IPS-20b (cell line): ENCODE measurements around the gene HSPG2.
"Not testable (repeated sequence)": the region's sequence is repeated elsewhere in the genome, so short reads cannot be mapped to it uniquely, and the experiment has no call there.

Experiments
- H3K27ac ChIP-seq: one replicate; pipeline ENCODE4 v1.5.1; 2013; ENCODE audit warnings: low read length
- H3K27me3 ChIP-seq: 2 replicates; pipeline ENCODE4 v1.6.1; 2013; ENCODE audit warnings: mild to moderate bottlenecking, low read length, inconsistent platforms; ENCODE audit not compliant: insufficient read depth
- H3K36me3 ChIP-seq: 2 replicates; pipeline ENCODE4 v1.6.1; 2013; ENCODE audit warnings: low read depth, mild to moderate bottlenecking, inconsistent platforms, low read length, moderate library complexity; ENCODE audit not compliant: insufficient read depth
- H3K4me1 ChIP-seq: 2 replicates; pipeline ENCODE4 v1.6.1; 2013; ENCODE audit warnings: mild to moderate bottlenecking, control low read depth, inconsistent platforms, low read length, moderate library complexity; ENCODE audit not compliant: insufficient read depth
- H3K4me3 ChIP-seq: 2 replicates; pipeline ENCODE4 v1.5.1; 2013; ENCODE audit warnings: mild to moderate bottlenecking, low read length, inconsistent platforms
- H3K9ac ChIP-seq: 2 replicates; pipeline ENCODE4 v1.6.1; 2013; ENCODE audit warnings: low read depth, mild to moderate bottlenecking, inconsistent platforms, low read length, moderate library complexity
- H3K9me3 ChIP-seq: 2 replicates; pipeline ENCODE4 v1.6.1; 2013; ENCODE audit warnings: mild to moderate bottlenecking, low read depth, low read length, inconsistent platforms; ENCODE audit not compliant: insufficient read depth

HSPG2 gene

GRCh38 chr1:21937034-21937371 lies at the start of gene HSPG2:
HSPG2 (minus strand) TSS chr1:21937310; CDS start chr1:21937217, 93 bp downstream.
- peak within 1 kb of the TSS; percentile 93 for H3K4me3 ChIP-seq
- no peak within 1 kb of the TSS for H3K27ac ChIP-seq
- H3K4me1 ChIP-seq = peaks cover 25% of the 10 kb centered on the region

DNA sequence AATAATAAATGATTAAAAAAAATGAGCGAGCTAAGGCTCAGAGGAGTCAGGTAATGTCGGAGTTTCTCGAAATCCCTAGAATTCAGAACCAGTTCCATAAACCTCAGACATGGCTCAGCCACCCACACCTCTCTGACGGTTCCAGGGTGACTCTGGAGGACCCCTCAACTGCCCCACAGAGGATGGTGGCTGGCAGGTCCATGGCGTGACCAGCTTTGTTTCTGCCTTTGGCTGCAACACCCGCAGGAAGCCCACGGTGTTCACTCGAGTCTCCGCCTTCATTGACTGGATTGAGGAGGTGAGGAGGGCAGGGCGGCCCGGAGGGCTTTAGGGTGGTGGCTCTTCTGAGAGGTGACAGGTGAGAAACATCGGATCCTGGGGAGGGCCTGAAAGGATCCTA lies 49.3 kb upstream of the HSPG2 start:
- H3K27me3 ChIP-seq, H3K27ac ChIP-seq, H3K9me3 ChIP-seq, H3K36me3 ChIP-seq, H3K4me3 ChIP-seq, H3K4me1 ChIP-seq, H3K9ac ChIP-seq: not testable (repeated sequence)

More at GRCh38 chr1:21937034-21937371, at the start of gene HSPG2:
- H3K9me3 ChIP-seq = no peaks in the 10 kb centered on the region
- peak within 1 kb of the TSS; percentile 85 for H3K9ac ChIP-seq
- H3K36me3 ChIP-seq = no peaks in the 10 kb centered on the region
- H3K27me3 ChIP-seq = no peaks in the 10 kb centered on the region

DNA sequence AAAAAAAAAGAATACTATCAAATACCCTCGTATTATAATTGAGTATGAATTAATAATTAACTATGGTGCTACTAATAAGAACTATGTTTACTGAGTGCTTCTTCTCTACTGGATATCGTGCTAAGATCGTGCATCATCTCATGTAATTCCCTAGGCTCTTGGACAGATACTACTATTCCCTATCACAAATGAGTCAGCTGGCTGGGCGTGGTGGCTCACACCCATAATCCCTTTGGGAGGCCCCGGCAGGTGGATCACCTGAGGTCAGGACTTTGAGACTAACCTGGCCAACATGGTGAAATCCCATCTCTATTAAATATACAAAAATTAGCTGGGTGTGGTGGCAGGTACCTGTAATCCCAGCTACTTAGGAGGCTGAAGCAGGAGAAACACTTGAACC lies 48.8 kb upstream of the HSPG2 start:
- H3K4me3 ChIP-seq, H3K36me3 ChIP-seq, H3K4me1 ChIP-seq, H3K27me3 ChIP-seq, H3K27ac ChIP-seq, H3K9me3 ChIP-seq, H3K9ac ChIP-seq: not testable (repeated sequence)

DNA sequence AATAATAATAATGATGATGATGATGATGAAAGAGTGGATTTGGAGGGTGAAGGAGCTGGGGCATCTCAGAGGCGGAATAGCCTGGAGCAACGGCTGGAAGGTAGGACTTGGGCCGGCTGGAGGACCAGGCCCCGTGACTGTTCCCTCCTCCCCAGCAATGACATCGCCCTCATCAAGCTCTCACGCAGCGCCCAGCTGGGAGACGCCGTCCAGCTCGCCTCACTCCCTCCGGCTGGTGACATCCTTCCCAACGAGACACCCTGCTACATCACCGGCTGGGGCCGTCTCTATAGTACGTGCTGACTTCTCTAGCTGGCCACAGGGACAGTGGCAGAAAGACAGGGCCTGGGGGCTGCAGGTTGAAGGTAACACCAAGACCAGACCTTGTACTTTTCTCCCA lies 46.4 kb upstream of the HSPG2 start:
- H3K9ac ChIP-seq, H3K27me3 ChIP-seq, H3K27ac ChIP-seq, H3K4me3 ChIP-seq, H3K36me3 ChIP-seq, H3K4me1 ChIP-seq, H3K9me3 ChIP-seq: not testable (repeated sequence)

- not testable (repeated sequence) for H3K9ac ChIP-seq, H3K4me1 ChIP-seq, H3K27me3 ChIP-seq, H3K36me3 ChIP-seq, H3K9me3 ChIP-seq, H3K27ac ChIP-seq, H3K4me3 ChIP-seq
Observed at GRCh38 chr1:21982122-21982521, 45.0 kb upstream of the HSPG2 start.

DNA sequence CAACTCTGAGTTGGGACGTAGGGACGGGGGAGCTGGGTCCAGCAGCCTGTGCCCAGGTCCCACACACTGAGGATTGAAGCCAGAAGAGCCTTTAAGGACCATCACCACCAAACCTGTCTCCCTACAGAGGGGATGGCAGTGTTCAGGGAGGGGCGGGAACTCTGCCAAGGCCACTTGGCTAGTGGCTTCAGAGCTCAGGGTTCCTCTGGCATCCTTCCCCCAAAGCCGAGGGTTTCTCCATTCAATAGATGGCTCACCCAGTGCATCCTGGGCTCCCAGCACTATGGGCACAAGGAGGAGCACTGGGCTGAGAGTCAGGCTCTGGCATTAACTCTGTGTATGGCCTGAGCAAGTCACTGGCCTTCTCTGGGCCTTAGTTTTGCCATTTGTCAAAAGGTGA lies 44.1 kb upstream of the HSPG2 start:
- H3K9me3 ChIP-seq, H3K4me3 ChIP-seq, H3K9ac ChIP-seq, H3K36me3 ChIP-seq, H3K4me1 ChIP-seq, H3K27me3 ChIP-seq, H3K27ac ChIP-seq: not testable (repeated sequence)

DNA sequence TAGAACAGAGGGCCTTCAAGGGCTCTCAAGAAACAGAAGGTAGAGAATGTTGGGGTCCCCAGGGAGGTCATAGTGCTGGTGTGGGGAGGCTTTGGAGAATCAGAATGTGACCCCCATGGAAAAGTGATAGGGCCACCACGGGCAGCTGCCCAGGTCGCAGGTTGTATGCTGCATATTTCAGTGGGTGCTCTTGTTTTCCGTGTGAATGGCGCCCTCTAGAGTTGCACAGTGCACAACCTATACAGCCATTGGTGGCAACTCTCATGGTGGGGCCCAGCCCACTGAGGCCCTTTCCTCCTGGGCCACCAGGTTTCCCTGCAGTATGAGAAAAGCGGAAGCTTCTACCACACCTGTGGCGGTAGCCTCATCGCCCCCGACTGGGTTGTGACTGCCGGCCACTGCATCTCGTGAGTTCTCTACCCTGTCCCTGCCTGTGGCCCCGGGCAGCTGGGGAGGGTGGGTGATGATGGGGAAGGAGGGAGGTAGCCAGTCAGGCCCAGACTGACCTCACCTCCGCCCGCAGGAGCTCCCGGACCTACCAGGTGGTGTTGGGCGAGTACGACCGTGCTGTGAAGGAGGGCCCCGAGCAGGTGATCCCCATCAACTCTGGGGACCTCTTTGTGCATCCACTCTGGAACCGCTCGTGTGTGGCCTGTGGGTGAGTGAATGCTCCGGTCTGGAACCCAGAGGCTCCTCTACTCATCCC lies 43.6 kb upstream of the HSPG2 start:
- not testable (repeated sequence) for H3K9ac ChIP-seq, H3K4me1 ChIP-seq, H3K36me3 ChIP-seq, H3K9me3 ChIP-seq, H3K27ac ChIP-seq, H3K4me3 ChIP-seq, H3K27me3 ChIP-seq

DNA sequence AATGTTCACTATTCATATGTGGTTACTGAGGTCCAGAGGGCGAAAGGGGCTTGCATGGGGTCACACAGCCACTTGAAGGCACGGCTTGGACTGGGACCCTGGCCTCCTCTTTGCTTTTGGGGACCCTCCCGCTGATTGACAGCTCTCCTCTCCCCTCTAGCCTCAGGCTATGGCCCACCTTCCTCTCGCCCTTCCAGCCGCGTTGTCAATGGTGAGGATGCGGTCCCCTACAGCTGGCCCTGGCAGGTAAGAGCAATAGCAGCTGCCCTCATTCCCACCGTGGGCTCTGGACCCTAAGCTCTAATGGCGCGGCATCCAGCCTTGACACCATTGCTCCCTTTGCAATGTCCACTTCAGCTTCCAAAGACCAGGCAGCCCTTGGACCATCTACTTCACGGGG lies 41.1 kb upstream of the HSPG2 start:
- not testable (repeated sequence) for H3K9me3 ChIP-seq, H3K9ac ChIP-seq, H3K4me1 ChIP-seq, H3K27ac ChIP-seq, H3K4me3 ChIP-seq, H3K27me3 ChIP-seq, H3K36me3 ChIP-seq

DNA sequence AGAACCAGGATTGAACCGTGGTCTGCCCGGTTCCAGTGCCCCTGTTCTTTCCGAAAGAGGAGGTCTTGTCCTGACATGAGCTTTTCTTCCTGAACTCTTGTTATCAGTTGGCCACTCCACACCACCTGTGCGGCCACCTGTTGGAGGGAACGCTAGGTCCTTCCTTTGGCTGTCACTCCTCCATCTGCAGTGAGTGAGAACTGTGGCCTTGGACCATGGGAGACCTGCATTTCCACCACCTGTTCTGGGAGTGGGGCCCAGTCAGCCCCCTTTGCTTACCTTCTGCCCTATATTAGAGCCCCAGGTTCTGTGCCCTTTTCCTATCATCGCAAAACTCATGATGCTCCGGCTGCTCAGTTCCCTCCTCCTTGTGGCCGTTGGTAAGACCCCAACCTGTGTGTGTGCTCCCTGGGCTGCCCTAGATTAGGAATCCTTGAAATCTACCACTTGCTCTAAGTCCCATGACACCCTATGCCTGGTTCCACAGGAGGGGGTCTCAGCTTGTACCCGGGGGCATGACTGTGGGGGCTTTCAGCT lies 39.7 kb upstream of the HSPG2 start, which contains the start of gene CELA3B:
TSS of gene CELA3B (plus strand) at position 320 of the 537 bp plus-strand sequence. CDS start at position 338, 18 bp downstream.
- H3K36me3 ChIP-seq, H3K4me1 ChIP-seq, H3K4me3 ChIP-seq, H3K27ac ChIP-seq, H3K9ac ChIP-seq, H3K9me3 ChIP-seq, H3K27me3 ChIP-seq: not testable (repeated sequence)

DNA sequence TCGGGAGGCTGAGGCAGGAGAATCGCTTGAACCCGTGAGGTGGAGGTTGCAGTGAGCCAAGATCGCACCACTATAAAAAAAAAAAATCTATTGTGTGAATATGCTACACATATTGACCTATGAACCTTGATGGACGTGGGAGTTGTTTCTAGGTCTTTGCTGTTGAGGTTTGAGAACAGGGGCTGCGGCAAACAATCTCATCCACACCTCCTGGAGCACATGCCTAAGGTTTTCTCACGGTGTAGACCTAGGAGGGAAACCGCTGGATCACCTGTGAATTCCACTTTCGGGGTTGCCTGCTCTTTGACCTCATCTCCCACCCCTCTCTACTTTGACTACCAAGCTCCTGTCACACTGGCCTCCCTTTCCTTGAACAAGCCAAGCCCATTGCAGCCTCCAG lies 38.2 kb upstream of the HSPG2 start:
- not testable (repeated sequence) for H3K4me1 ChIP-seq, H3K36me3 ChIP-seq, H3K4me3 ChIP-seq, H3K9me3 ChIP-seq, H3K9ac ChIP-seq, H3K27ac ChIP-seq, H3K27me3 ChIP-seq

GRCh38 chr1:21974699-21975098 lies 37.6 kb upstream of the HSPG2 start:
- not testable (repeated sequence) for H3K36me3 ChIP-seq

GRCh38 chr1:21973948-21974347 lies 36.8 kb upstream of the HSPG2 start:
- not testable (repeated sequence) for H3K36me3 ChIP-seq, H3K27me3 ChIP-seq, H3K9ac ChIP-seq, H3K27ac ChIP-seq, H3K4me3 ChIP-seq, H3K9me3 ChIP-seq, H3K4me1 ChIP-seq

More at GRCh38 chr1:21974699-21975098, 37.6 kb upstream of the HSPG2 start:
- not testable (repeated sequence) for H3K9ac ChIP-seq, H3K4me3 ChIP-seq, H3K27ac ChIP-seq, H3K4me1 ChIP-seq, H3K27me3 ChIP-seq, H3K9me3 ChIP-seq
